DMS 273 treated with DMSO at 0.1 percent for 48 hours (cell line): ENCODE measurements around the gene CCNE1.

Experiments
- DNase-seq: peaks from one replicate; lab custom pipeline; 2025; lab: John Stamatoyannopoulos, UW

CCNE1 gene

DNA sequence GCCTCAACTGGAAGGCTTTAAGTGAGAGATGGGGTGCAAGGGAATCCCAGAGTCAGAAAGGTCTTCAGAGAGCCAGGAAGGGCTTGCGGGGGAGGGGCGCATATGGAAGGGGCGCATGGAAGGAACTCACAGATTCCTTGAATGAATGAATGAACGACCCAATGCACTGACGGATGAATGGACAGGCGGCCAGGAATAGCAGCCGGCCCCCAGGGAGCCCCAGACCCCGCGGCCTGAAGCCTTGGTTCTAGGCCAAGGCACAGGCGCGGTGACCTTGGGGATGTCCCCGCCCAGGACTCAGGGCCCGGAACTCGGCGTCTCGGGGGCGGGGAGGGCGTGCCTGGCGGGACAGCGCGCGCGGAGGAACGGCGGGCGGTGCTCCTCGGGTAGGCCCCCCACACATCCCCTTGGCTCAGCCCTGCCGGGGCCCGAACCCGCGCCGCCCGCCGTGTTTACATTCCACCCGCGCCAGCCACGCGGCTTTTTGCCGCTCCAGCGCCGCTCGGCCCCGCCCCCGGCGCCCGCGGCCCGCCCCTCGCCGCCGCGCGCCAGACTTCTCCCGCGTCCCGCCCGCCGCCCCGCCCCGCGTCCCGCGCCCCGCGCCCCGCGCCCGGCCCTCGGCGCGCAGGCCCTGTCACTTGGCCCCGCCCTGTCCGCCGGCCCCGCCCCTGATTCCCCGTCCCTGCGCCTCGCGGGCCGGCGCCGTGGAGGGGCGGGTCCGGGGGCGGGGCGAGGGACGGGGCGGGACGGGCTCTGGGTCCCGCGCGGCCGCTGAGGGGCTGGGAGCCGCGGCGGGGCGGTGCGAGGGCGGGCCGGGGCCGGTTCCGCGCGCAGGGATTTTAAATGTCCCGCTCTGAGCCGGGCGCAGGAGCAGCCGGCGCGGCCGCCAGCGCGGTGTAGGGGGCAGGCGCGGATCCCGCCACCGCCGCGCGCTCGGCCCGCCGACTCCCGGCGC lies at the start of gene CCNE1:
Gene CCNE1 (plus strand): TSS at position 867 of the 955 bp plus-strand sequence. CDS start 565 bp downstream, outside the sequence.
- peak; percentile 68 for DNase-seq

DNA sequence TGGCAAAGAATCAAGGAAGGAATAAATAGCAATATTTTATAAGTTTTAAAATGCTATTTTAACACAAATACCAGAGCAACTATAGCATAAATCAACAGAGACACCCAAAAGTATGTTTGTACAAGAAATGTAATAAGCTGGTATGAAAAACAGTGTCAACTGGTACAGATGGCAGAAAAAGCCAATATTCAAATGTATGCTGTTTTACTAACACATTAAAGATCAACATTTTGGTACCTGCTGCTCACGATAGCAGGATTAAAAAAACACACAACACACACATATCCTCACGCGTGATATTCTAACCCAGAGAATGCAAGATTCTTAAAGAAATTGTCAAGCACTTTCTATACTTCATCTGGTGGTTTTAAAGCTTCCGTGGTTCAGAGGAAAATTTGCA lies 48.6 kb upstream of the CCNE1 start:
- DNase-seq: no peak

GRCh38 chr19:29764361-29764760 lies 47.4 kb upstream of the CCNE1 start:
- no peak for DNase-seq

GRCh38 chr19:29766100-29766499 lies 45.7 kb upstream of the CCNE1 start:
- DNase-seq: no peak

DNA sequence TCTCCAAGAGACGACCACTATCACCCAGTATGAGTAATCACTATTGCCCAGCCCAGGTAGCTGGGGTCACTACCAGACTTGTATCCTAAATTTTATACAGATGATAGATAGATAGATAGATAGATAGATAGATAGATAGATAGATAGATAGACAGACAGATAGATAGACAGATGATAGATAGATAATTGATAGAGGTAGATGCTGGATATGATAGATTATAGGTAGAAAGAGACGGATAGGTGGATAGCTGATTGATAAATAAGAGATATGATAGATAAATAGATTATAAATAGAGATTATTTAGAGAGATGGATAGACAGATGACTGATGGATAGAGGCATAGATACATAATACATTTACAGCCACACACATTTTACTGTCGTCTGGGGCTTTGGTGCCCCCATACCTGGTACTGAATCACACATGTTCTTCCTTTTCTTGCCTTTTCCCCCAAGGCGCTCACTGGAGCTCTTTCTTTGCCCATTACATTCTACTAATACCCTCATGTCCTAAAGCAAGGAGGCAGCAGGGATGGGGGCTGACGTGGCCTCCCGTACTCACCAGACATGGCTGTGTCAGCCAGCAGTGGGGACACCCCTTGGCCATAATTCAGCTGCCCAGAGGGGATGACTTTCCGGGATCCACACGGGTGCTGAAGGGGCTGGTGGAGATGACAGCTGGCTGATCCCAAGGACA lies 44.6 kb upstream of the CCNE1 start:
- DNase-seq: no peak

DNA sequence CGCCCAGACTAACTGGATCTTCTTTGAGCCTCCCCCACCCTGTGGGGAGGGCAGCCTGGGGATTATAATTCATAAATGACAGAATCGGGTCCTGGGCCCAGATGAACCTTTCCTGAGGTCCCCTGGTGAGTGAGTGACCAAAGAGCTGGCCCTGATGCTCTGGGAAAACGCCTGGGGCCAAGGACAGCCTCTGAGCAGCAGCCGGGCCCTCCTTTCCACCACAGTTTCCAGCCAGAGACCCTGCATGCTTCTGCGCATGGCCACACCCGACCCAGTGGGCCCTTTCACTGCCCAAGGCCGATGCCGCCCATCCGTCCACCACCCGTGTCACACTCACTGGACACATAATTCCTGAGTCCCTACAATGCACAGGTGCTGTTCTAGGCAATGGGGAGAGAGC lies 43.6 kb upstream of the CCNE1 start:
- DNase-seq: no peak

GRCh38 chr19:29769997-29770396 lies 41.8 kb upstream of the CCNE1 start:
- DNase-seq: no peak

DNA sequence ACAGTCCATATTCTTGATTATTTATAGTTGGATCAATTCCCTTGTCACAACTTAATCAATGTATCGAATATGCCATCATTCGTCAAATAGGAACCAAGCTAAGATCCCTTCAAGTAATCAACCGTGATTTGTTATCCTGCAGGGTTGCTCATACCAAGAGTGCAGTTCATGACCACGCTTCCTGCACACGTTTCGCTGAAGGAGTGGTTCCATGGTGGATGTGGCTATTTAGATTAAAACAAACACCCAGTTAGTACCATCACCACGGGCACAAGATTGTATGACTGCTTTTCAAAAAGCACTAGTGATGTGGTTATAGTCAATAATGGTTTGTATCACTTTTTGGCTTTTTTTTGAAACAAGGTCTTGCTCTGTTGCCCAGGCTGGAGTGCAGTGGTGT lies 41.1 kb upstream of the CCNE1 start:
- DNase-seq: no peak

GRCh38 chr19:29771708-29772414 lies 39.9 kb upstream of the CCNE1 start:
- DNase-seq: no peak

- no peak for DNase-seq
Observed at GRCh38 chr19:29772696-29773095, 39.1 kb upstream of the CCNE1 start.

GRCh38 chr19:29773141-29773540 lies 38.6 kb upstream of the CCNE1 start:
- no peak for DNase-seq

DNA sequence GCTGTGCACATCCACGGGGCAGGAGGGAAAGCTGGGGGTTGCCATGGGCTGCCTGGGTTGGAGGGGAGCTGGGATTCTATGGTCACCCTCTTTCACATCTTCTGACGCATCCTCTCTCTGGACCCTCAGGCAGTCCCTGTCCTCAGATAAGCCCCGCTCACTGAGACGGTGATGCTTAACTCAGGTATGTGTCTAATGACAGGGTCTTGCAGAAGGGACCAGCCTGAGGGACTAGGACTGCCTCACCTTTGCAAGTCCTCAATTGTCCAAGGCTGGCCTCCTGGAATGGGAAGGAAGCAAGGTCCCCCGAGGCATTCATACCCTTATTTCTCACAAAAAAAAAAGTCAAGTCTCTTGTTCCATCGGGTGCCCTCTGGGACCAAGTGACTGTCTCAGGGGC lies 37.7 kb upstream of the CCNE1 start:
- no peak for DNase-seq

DNA sequence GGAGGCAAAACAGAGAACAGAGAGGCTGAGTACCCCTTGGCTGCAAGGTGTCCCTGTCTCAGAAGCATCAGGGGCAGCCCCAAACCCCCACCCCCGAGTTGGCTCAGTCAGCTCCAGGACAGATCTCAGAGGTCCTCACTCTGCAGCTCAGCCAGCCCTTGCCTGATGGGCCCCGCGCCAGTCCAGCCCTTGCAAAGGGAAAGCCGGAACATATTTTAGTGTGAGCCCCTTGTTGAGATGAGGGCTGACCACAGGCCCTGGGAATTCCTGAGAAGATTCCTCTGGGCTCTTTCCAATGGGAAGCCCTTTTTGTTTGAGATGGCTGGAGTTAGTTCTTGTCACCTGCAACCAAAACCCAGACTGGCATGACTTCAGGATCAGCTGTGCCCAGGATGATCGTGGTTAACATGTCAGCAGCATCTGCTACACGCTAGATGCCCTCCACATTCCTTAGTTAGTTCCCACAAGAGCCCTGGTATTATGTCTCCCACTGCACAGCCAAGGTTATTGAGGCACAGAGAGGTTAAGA lies 33.9 kb upstream of the CCNE1 start:
- DNase-seq: no peak

GRCh38 chr19:29779921-29780320 lies 31.9 kb upstream of the CCNE1 start:
- no peak for DNase-seq

- no peak for DNase-seq
Observed at GRCh38 chr19:29781386-29782259, 30.2 kb upstream of the CCNE1 start.

DNA sequence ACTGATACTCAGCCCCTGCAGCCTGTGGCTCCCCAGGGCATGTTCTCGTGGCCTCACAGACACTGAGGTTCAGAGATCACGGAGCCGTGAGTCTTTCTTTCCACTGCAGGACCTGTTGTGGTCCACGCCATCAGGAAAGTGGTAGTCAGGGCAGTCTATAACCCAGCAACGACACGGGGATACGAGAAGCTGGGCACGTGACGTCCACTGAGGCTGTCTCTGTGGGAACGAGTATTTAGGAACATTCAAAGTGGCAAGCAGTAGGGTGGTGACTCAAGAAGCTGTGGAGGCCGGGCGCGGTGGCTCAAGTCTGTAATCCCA lies 29.6 kb upstream of the CCNE1 start:
- DNase-seq: no peak

- DNase-seq: no peak
Observed at GRCh38 chr19:29783627-29784190, 28.1 kb upstream of the CCNE1 start.

GRCh38 chr19:29784598-29785223 lies 27.1 kb upstream of the CCNE1 start:
- no peak for DNase-seq

GRCh38 chr19:29785360-29785759 lies 26.4 kb upstream of the CCNE1 start:
- no peak for DNase-seq

GRCh38 chr19:29785955-29786589 lies 25.7 kb upstream of the CCNE1 start:
- no peak for DNase-seq
